ENCODE measurements around the gene SMYD4. TPM values are rescaled to one million over a fixed set of nuclear protein-coding genes. Genes with fewer than 3 reads are reported as not detected.

Gene SMYD4
- polyA plus RNA-seq, 1 donor from 2014 or later: 6.8 TPM

GRCh38 chr17:1875597-1875996, 45.9 kb upstream of the SMYD4 start:
- no peak for TF ChIP-seq EZH2 (IDR thresholded peaks at IDR 0.05; ENCODE audit: borderline replicate concordance, insufficient read depth, low read length, poor library complexity, severe bottlenecking)
- TF ChIP-seq CTCF (IDR thresholded peaks at IDR 0.05; ENCODE audit: poor library complexity, severe bottlenecking): no peak
- TF ChIP-seq TAF1 (IDR thresholded peaks at IDR 0.05; ENCODE audit: low read depth): no peak
- TF ChIP-seq REST (IDR thresholded peaks at IDR 0.05; ENCODE audit: borderline replicate concordance): no peak
- TF ChIP-seq POLR2AphosphoS5 (IDR thresholded peaks at IDR 0.05): no peak
- no peak for TF ChIP-seq SMC3 (conservative IDR thresholded peaks at IDR 0.05; ENCODE audit: poor library complexity)
- no peak for TF ChIP-seq RAD21 (conservative IDR thresholded peaks at IDR 0.05)
- TF ChIP-seq EP300 (conservative IDR thresholded peaks at IDR 0.05; ENCODE audit: poor library complexity, severe bottlenecking): no peak
- no peak for TF ChIP-seq MXI1 (conservative IDR thresholded peaks at IDR 0.05; ENCODE audit: poor library complexity, severe bottlenecking)

GRCh38 chr17:1873418-1873817, 43.7 kb upstream of the SMYD4 start:
- TF ChIP-seq TAF1 (IDR thresholded peaks at IDR 0.05; ENCODE audit: low read depth): no peak
- TF ChIP-seq CTCF (IDR thresholded peaks at IDR 0.05; ENCODE audit: poor library complexity, severe bottlenecking): no peak
- no peak for TF ChIP-seq EZH2 (IDR thresholded peaks at IDR 0.05; ENCODE audit: borderline replicate concordance, insufficient read depth, low read length, poor library complexity, severe bottlenecking)
- no peak for TF ChIP-seq REST (IDR thresholded peaks at IDR 0.05; ENCODE audit: borderline replicate concordance)
- no peak for TF ChIP-seq EP300 (conservative IDR thresholded peaks at IDR 0.05; ENCODE audit: poor library complexity, severe bottlenecking)
- no peaks in the 10 kb centered on the region for H4K20me1 ChIP-seq (ENCODE audit: insufficient read depth)
- no peak overlapping the region for H3K4me3 ChIP-seq (ENCODE audit: low read length)
- H2AFZ ChIP-seq (ENCODE audit: low read depth, low read length): no peak overlapping the region
- no peak overlapping the region for H3K9ac ChIP-seq (ENCODE audit: low read length)
- no peak overlapping the region for H3K27ac ChIP-seq (ENCODE audit: low read length)
- H3K36me3 ChIP-seq (ENCODE audit: insufficient read depth, low read length): no peaks in the 10 kb centered on the region
- no peak overlapping the region for H3K4me2 ChIP-seq (ENCODE audit: low read length)
- no peaks in the 10 kb centered on the region for H3K9me2 ChIP-seq (ENCODE audit: insufficient read depth, low read length)
- no peaks in the 10 kb centered on the region for H3K27me3 ChIP-seq (ENCODE audit: insufficient read depth, low read depth, low read length)
- no peaks in the 10 kb centered on the region for H3F3A ChIP-seq (ENCODE audit: insufficient read depth, low read length, poor library complexity, severe bottlenecking)
- no peaks in the 10 kb centered on the region for H3K9me3 ChIP-seq (ENCODE audit: low read length)
- no peaks in the 10 kb centered on the region for H3K79me2 ChIP-seq (replicated peaks; ENCODE audit: insufficient read depth, low read length)

More at GRCh38 chr17:1875597-1875996, 45.9 kb upstream of the SMYD4 start:
- Histone ChIP-seq H3F3A (ENCODE audit: insufficient read depth, low read length, poor library complexity, severe bottlenecking) (no peaks in the 10 kb centered on the region), H2AFZ (ENCODE audit: low read depth, low read length) (no peak overlapping the region), H3K36me3 (ENCODE audit: insufficient read depth, low read length) (no peaks in the 10 kb centered on the region), H3K9ac (ENCODE audit: low read length) (no peak overlapping the region), H3K9me3 (ENCODE audit: low read length) (no peaks in the 10 kb centered on the region), H3K4me3 (ENCODE audit: low read length) (no peak overlapping the region), H3K4me2 (ENCODE audit: low read length) (no peak overlapping the region), H4K20me1 (ENCODE audit: insufficient read depth) (no peaks in the 10 kb centered on the region), H3K27ac (ENCODE audit: low read length) (no peak overlapping the region), H3K9me2 (ENCODE audit: insufficient read depth, low read length) (no peaks in the 10 kb centered on the region), H3K27me3 (ENCODE audit: insufficient read depth, low read depth, low read length) (no peaks in the 10 kb centered on the region), H3K79me2 (replicated peaks; ENCODE audit: insufficient read depth, low read length) (no peaks in the 10 kb centered on the region)

Measured in neural cell (in vitro differentiated cells).